Measurements from ENCODE around the gene RAPSN.

DNA sequence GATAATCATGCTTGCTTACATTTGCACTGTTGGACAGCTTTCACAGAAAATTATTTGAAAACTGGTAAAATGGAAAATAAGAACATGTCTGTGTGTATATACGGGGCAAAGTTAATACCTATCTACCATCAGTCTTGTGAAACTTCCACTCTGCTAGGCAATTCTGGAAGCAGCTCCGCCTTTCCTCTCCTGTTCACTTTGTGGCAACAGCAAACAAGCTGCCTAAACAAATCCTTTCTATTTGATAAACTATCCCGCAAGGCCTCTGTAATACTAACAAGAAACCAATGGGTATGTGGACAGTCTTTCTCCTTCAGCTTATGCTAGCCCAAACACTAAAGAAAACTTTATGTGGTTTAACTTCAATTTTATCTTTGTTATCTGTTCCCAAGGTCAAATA lies 39.2 kb upstream of the RAPSN start:
- TF ChIP-seq, protein P1, sequence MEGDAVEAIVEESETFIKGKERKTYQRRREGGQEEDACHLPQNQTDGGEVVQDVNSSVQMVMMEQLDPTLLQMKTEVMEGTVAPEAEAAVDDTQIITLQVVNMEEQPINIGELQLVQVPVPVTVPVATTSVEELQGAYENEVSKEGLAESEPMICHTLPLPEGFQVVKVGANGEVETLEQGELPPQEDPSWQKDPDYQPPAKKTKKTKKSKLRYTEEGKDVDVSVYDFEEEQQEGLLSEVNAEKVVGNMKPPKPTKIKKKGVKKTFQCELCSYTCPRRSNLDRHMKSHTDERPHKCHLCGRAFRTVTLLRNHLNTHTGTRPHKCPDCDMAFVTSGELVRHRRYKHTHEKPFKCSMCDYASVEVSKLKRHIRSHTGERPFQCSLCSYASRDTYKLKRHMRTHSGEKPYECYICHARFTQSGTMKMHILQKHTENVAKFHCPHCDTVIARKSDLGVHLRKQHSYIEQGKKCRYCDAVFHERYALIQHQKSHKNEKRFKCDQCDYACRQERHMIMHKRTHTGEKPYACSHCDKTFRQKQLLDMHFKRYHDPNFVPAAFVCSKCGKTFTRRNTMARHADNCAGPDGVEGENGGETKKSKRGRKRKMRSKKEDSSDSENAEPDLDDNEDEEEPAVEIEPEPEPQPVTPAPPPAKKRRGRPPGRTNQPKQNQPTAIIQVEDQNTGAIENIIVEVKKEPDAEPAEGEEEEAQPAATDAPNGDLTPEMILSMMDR (IDR thresholded peaks at IDR 0.05), result no peak
- no peak for TF ChIP-seq POLR2A (IDR thresholded peaks at IDR 0.05)
